HepG2 (cell line): Measurements from ENCODE around the gene AANAT. TPM values are rescaled to one million over a fixed set of nuclear protein-coding genes. Genes with fewer than 3 reads are reported as not detected.

Experiments
- ATF7 ChIP-seq, 2 experiments: fragments of 450-650 bp in 1 of 2; sonication (generic) in 1 of 2; formaldehyde crosslinking in 1 of 2; IDR thresholded peaks; 2 replicates each; pipeline versions ENCODE4 v1.4.0 to v1.6.1; 2016 to 2020; ENCODE audit warnings: antibody characterized with exemption in 1 of 2, mild to moderate bottlenecking in 1 of 2, missing genetic modification reagents in 1 of 2
- JUNB ChIP-seq: sonication (generic); formaldehyde crosslinking; IDR thresholded peaks from 2 replicates; pipeline ENCODE4 v1.8.0; 2022; ENCODE audit warnings: missing genetic modification reagents, mild to moderate bottlenecking, borderline replicate concordance
- KDM1A ChIP-seq: IDR thresholded peaks from 2 replicates; pipeline ENCODE4 v1.6.1; 2016; ENCODE audit warnings: missing compliant biosample characterization
- KLF12 ChIP-seq: sonication (generic); formaldehyde crosslinking; IDR thresholded peaks from 2 replicates; pipeline ENCODE4 v1.4.0; 2020; ENCODE audit warnings: missing genetic modification reagents, borderline replicate concordance
- NFIB ChIP-seq: sonication (generic); formaldehyde crosslinking; IDR thresholded peaks from 2 replicates; pipeline ENCODE4 v1.9.0; 2021; ENCODE audit warnings: missing genetic modification reagents, mild to moderate bottlenecking, borderline replicate concordance
- NPAS2 ChIP-seq: sonication (generic); formaldehyde crosslinking; IDR thresholded peaks from 2 replicates; pipeline ENCODE4 v1.8.0; 2022; ENCODE audit warnings: mild to moderate bottlenecking, missing genetic modification reagents, borderline replicate concordance
- PAX8 ChIP-seq: sonication (generic); formaldehyde crosslinking; IDR thresholded peaks from 2 replicates; pipeline ENCODE4 v1.8.0; 2022; ENCODE audit warnings: mild to moderate bottlenecking, missing genetic modification reagents, borderline replicate concordance
- PHB2 ChIP-seq: fragments of 450-650 bp; IDR thresholded peaks from 2 replicates; pipeline ENCODE4 v1.6.1; 2018; ENCODE audit not compliant: partially characterized antibody
- SIN3B ChIP-seq: fragments of 150-350 bp; IDR thresholded peaks from 2 replicates; pipeline ENCODE4 v1.6.1; 2014; ENCODE audit warnings: low read length
- SMARCE1 ChIP-seq: fragments of 450-650 bp; IDR thresholded peaks from 2 replicates; pipeline ENCODE4 v1.6.1; 2017; ENCODE audit warnings: borderline replicate concordance
- SRF ChIP-seq: IDR thresholded peaks from 2 replicates; pipeline ENCODE4 v1.6.1; 2011; ENCODE audit warnings: mild to moderate bottlenecking, low read depth, low read length, moderate library complexity
- THAP11 ChIP-seq: IDR thresholded peaks from 2 replicates; pipeline ENCODE4 v1.6.1; 2016; ENCODE audit warnings: missing biosample characterization, missing genetic modification reagents
- YEATS2 ChIP-seq: sonication (generic); formaldehyde crosslinking; IDR thresholded peaks from 2 replicates; pipeline ENCODE4 v1.4.0; 2020; ENCODE audit warnings: missing genetic modification reagents, borderline replicate concordance
- ZBTB21 ChIP-seq: sonication (generic); formaldehyde crosslinking; IDR thresholded peaks from 2 replicates; pipeline ENCODE4 v1.4.0; 2020; ENCODE audit warnings: missing genetic modification reagents
- ZBTB42 ChIP-seq: sonication (generic); formaldehyde crosslinking; IDR thresholded peaks from 2 replicates; pipeline ENCODE4 v1.5.0; 2020; ENCODE audit warnings: mild to moderate bottlenecking, missing genetic modification reagents
- ZNF101 ChIP-seq: sonication (generic); formaldehyde crosslinking; IDR thresholded peaks from 2 replicates; pipeline ENCODE4 v1.4.0; 2020; ENCODE audit warnings: mild to moderate bottlenecking, low read depth, missing genetic modification reagents, borderline replicate concordance
- ZNF383 ChIP-seq: sonication (generic); formaldehyde crosslinking; IDR thresholded peaks from 2 replicates; pipeline ENCODE4 v1.4.0; 2020; ENCODE audit warnings: missing genetic modification reagents, mild to moderate bottlenecking, borderline replicate concordance
- ZNF788 ChIP-seq: sonication (generic); formaldehyde crosslinking; IDR thresholded peaks from 2 replicates; pipeline ENCODE4 v1.5.0; 2020; ENCODE audit warnings: mild to moderate bottlenecking, missing genetic modification reagents, borderline replicate concordance
- polyA plus RNA-seq, 8 experiments: library from polyadenylated mRNA; depleted of rRNA in 3 of 8; stranded (reverse) in 7 of 8; unstranded in 1 of 8; fragments of >200 nt; fragmentation: Illumina TruSeq in 4 of 8; extraction: Trizol in 4 of 8; gene quantifications; 2 replicates each; pipeline versions ENCODE4 v1.2.1 to v1.2.3, GENCODE V29; 2011 to 2016; ENCODE audit warnings: low read depth in 4 of 8, missing spikeins in 1 of 8, mixed read lengths in 1 of 8; ENCODE audit not compliant: insufficient read depth in 1 of 8
- total RNA-seq, 5 experiments: library from RNA; depleted of rRNA; stranded (reverse); fragments of >200 nt; fragmentation: Illumina TruSeq; extraction: Trizol; gene quantifications; 2 replicates each; pipeline ENCODE4 v1.2.3, GENCODE V29; 2016; ENCODE audit warnings: low read depth in 1 of 5
- TF ChIP-seq, protein P1 (sequence below): sonication (generic); formaldehyde crosslinking; IDR thresholded peaks from 2 replicates; pipeline ENCODE4 v1.4.0; 2020; ENCODE audit warnings: missing genetic modification reagents, borderline replicate concordance
- TF ChIP-seq, protein P2 (sequence below): sonication (generic); formaldehyde crosslinking; IDR thresholded peaks from 2 replicates; pipeline ENCODE4 v1.5.0; 2020; ENCODE audit warnings: missing genetic modification reagents, mild to moderate bottlenecking, borderline replicate concordance
- TF ChIP-seq, protein P3 (sequence below): IDR thresholded peaks from 2 replicates; pipeline ENCODE4 v1.6.1; 2016; ENCODE audit warnings: mild to moderate bottlenecking
- TF ChIP-seq, protein P4 (sequence below): sonication (generic); formaldehyde crosslinking; IDR thresholded peaks from 2 replicates; pipeline ENCODE4 v1.5.0; 2020; ENCODE audit warnings: mild to moderate bottlenecking, missing genetic modification reagents

The AANAT gene
- total and polyA plus RNA-seq, 2 of the 13 experiments (the other 11 are each of a cell fraction or from before 2014, with no cell fraction given), result 0.07 TPM; not detected in 1

- TF ChIP-seq KLF12 (CRISPR knock-in tag) (no peak), SMARCE1 (no peak), SRF (no peak), ZBTB21 (CRISPR knock-in tag) (no peak; the same call in 1 of the 2 replicates), ATF7 (IDR thresholded peaks at IDR 0.05) (no peak), ATF7 (CRISPR knock-in tag; IDR thresholded peaks at IDR 0.05) (no peak), ZNF383 (peak; percentile 92; the same call in 1 of the 2 replicates), JUNB (CRISPR knock-in tag) (no peak), YEATS2 (CRISPR knock-in tag) (no peak), THAP11 (CRISPR knock-in tag) (peak; percentile 42), KDM1A (CRISPR knock-in tag) (no peak), NFIB (CRISPR knock-in tag) (no peak), PAX8 (CRISPR knock-in tag) (peak; percentile 49; the same call in 1 of the 2 replicates), NPAS2 (CRISPR knock-in tag) (no peak), ZNF101 (no peak), ZNF788 (CRISPR knock-in tag) (peak; percentile 80; the same call in 1 of the 2 replicates), PHB2 (no peak), ZBTB42 (CRISPR knock-in tag) (peak; percentile 47), SIN3B (no peak)
- TF ChIP-seq, protein P1, sequence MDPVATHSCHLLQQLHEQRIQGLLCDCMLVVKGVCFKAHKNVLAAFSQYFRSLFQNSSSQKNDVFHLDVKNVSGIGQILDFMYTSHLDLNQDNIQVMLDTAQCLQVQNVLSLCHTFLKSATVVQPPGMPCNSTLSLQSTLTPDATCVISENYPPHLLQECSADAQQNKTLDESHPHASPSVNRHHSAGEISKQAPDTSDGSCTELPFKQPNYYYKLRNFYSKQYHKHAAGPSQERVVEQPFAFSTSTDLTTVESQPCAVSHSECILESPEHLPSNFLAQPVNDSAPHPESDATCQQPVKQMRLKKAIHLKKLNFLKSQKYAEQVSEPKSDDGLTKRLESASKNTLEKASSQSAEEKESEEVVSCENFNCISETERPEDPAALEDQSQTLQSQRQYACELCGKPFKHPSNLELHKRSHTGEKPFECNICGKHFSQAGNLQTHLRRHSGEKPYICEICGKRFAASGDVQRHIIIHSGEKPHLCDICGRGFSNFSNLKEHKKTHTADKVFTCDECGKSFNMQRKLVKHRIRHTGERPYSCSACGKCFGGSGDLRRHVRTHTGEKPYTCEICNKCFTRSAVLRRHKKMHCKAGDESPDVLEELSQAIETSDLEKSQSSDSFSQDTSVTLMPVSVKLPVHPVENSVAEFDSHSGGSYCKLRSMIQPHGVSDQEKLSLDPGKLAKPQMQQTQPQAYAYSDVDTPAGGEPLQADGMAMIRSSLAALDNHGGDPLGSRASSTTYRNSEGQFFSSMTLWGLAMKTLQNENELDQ (CRISPR knock-in tag), result no peak
- TF ChIP-seq, protein P2, sequence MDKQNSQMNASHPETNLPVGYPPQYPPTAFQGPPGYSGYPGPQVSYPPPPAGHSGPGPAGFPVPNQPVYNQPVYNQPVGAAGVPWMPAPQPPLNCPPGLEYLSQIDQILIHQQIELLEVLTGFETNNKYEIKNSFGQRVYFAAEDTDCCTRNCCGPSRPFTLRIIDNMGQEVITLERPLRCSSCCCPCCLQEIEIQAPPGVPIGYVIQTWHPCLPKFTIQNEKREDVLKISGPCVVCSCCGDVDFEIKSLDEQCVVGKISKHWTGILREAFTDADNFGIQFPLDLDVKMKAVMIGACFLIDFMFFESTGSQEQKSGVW (CRISPR knock-in tag), result no peak
- TF ChIP-seq, protein P3, sequence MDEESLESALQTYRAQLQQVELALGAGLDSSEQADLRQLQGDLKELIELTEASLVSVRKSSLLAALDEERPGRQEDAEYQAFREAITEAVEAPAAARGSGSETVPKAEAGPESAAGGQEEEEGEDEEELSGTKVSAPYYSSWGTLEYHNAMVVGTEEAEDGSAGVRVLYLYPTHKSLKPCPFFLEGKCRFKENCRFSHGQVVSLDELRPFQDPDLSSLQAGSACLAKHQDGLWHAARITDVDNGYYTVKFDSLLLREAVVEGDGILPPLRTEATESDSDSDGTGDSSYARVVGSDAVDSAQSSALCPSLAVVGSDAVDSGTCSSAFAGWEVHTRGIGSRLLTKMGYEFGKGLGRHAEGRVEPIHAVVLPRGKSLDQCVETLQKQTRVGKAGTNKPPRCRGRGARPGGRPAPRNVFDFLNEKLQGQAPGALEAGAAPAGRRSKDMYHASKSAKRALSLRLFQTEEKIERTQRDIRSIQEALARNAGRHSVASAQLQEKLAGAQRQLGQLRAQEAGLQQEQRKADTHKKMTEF (CRISPR knock-in tag), result peak; percentile 83; the same call in 1 of the 2 replicates
- TF ChIP-seq, protein P4, sequence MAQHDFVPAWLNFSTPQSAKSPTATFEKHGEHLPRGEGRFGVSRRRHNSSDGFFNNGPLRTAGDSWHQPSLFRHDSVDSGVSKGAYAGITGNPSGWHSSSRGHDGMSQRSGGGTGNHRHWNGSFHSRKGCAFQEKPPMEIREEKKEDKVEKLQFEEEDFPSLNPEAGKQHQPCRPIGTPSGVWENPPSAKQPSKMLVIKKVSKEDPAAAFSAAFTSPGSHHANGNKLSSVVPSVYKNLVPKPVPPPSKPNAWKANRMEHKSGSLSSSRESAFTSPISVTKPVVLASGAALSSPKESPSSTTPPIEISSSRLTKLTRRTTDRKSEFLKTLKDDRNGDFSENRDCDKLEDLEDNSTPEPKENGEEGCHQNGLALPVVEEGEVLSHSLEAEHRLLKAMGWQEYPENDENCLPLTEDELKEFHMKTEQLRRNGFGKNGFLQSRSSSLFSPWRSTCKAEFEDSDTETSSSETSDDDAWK (CRISPR knock-in tag), result no peak
Observed at GRCh38 chr17:76497979-76498875, 30.8 kb downstream of the AANAT start (continued).
